Testis (tissue), 2 donors: ENCODE measurements around the gene THRB.

Experiments used
- POLR2A ChIP-seq: fragments of 450-650 bp; IDR thresholded peaks from one replicate; pipeline ENCODE4 v1.6.1; 2017; ENCODE audit warnings: antibody characterized with exemption, mild to moderate bottlenecking, moderate library complexity
- TF ChIP-seq, protein P1 (sequence below), 3 experiments: fragments of 450-650 bp in 2 of 3; fragments of 200-600 bp in 1 of 3; sonication (generic) in 1 of 3; IDR thresholded peaks; one replicate each; pipeline ENCODE4 v1.5.1; 2016 to 2019; ENCODE audit warnings: antibody characterized with exemption in 3 of 3, mild to moderate bottlenecking in 2 of 3, moderate library complexity in 1 of 3

DNA sequence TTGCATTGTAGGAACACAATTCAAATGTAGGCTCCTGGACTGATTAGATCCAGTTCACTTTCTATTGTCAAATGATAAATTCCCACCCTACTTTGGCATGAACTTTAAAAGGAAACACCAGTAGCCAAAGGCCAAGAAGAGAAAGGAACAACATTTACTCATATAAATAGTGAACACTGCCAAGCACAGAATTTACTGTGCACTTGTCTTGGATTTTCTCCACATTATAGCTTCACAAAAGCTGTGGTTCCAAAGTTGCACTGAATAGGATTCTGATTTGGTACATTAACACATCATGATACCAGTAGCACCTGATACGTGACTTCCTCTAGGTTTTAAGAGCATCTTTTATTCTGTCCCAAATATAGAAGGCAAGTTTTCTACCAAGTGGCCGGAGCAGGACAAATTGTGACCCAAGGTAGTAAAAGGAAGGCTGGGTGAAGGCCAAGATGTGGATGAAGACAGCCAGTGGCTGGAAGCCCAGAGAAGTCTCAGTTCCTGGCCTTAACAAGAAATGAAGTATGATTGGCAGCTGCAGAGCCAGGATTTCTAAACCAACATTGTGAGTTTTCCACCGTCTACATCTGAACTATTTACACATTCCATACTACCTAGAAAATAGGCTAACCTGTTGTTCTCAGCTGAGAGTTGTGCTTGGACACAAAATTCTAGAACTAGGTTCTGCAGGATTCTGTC lies 206.7 kb downstream of the THRB start:
- TF ChIP-seq, protein P1, sequence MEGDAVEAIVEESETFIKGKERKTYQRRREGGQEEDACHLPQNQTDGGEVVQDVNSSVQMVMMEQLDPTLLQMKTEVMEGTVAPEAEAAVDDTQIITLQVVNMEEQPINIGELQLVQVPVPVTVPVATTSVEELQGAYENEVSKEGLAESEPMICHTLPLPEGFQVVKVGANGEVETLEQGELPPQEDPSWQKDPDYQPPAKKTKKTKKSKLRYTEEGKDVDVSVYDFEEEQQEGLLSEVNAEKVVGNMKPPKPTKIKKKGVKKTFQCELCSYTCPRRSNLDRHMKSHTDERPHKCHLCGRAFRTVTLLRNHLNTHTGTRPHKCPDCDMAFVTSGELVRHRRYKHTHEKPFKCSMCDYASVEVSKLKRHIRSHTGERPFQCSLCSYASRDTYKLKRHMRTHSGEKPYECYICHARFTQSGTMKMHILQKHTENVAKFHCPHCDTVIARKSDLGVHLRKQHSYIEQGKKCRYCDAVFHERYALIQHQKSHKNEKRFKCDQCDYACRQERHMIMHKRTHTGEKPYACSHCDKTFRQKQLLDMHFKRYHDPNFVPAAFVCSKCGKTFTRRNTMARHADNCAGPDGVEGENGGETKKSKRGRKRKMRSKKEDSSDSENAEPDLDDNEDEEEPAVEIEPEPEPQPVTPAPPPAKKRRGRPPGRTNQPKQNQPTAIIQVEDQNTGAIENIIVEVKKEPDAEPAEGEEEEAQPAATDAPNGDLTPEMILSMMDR (IDR thresholded peaks at IDR 0.05): no peak
- TF ChIP-seq POLR2A: no peak
